BE2C (cell line): Measurements from ENCODE around the gene ZNF335.

ENCODE experiments used
- DNase-seq: peaks from one replicate; pipeline ENCODE4 v3.0.0-alpha.2; 2020
- H3K27me3 ChIP-seq: fragments of 250-450 bp; sonication (Bioruptor Pico); 2 replicates; pipeline ENCODE4 v1.5.1; 2020; ENCODE audit warnings: mild to moderate bottlenecking
- H3K36me3 ChIP-seq: fragments of 250-450 bp; sonication (Bioruptor Pico); 2 replicates; pipeline ENCODE4 v1.5.1; 2020; ENCODE audit warnings: mild to moderate bottlenecking
- H3K4me1 ChIP-seq: fragments of 250-450 bp; sonication (Bioruptor Pico); 2 replicates; pipeline ENCODE4 v1.5.1; 2020
- H3K4me3 ChIP-seq: 2 replicates; pipeline ENCODE4 v1.5.1; 2011; ENCODE audit warnings: low read depth, low read length
- H3K9me3 ChIP-seq: fragments of 250-450 bp; sonication (Bioruptor Pico); 2 replicates; pipeline ENCODE4 v1.5.1; 2020
- CTCF ChIP-seq: IDR thresholded peaks from 2 replicates; pipeline ENCODE4 v1.5.1; 2012; ENCODE audit warnings: mild to moderate bottlenecking, low read depth, low read length

Gene ZNF335

GRCh38 chr20:46014517-46015396, 42.8 kb upstream of the ZNF335 start:
- TF ChIP-seq CTCF: no peak
- Histone ChIP-seq H3K9me3 (no peaks in the 10 kb centered on the region; the same call in 1 of the 2 replicates), H3K27me3 (peaks cover 36% of the 10 kb centered on the region), H3K36me3 (no peaks in the 10 kb centered on the region), H3K4me3 (peak overlapping the region; percentile 14; the same call in 1 of the 2 replicates), H3K4me1 (no peaks in the 10 kb centered on the region)
- no peak for DNase-seq

- Histone ChIP-seq H3K4me1 (no peaks in the 10 kb centered on the region), H3K36me3 (no peaks in the 10 kb centered on the region), H3K4me3 (peak overlapping the region; percentile 32), H3K27me3 (peaks cover 44% of the 10 kb centered on the region), H3K9me3 (no peaks in the 10 kb centered on the region; the same call in 1 of the 2 replicates)
- DNase-seq: peak; percentile 74
- TF ChIP-seq CTCF: peak; percentile 63
Observed at GRCh38 chr20:46013829-46014516, 42.0 kb upstream of the ZNF335 start.

- Histone ChIP-seq H3K9me3 (no peaks in the 10 kb centered on the region; the same call in 1 of the 2 replicates), H3K36me3 (no peaks in the 10 kb centered on the region), H3K27me3 (peaks cover 50% of the 10 kb centered on the region), H3K4me3 (peak overlapping the region; percentile 32), H3K4me1 (no peaks in the 10 kb centered on the region)
- no peak for DNase-seq
- no peak for TF ChIP-seq CTCF
Observed at GRCh38 chr20:46013322-46013828, 41.4 kb upstream of the ZNF335 start.

GRCh38 chr20:46012921-46013320, 40.9 kb upstream of the ZNF335 start:
- Histone ChIP-seq H3K27me3 (peaks cover 54% of the 10 kb centered on the region), H3K36me3 (no peaks in the 10 kb centered on the region), H3K4me1 (no peaks in the 10 kb centered on the region), H3K4me3 (no peak overlapping the region), H3K9me3 (no peaks in the 10 kb centered on the region; the same call in 1 of the 2 replicates)
- TF ChIP-seq CTCF: no peak
- no peak for DNase-seq

- peak; percentile 99 for DNase-seq
- peak; percentile 80 for TF ChIP-seq CTCF
- H3K4me1 ChIP-seq: no peaks in the 10 kb centered on the region
- no peak overlapping the region for H3K4me3 ChIP-seq
- H3K36me3 ChIP-seq: no peaks in the 10 kb centered on the region
- peaks cover 64% of the 10 kb centered on the region for H3K27me3 ChIP-seq
- no peaks in the 10 kb centered on the region; the same call in 1 of the 2 replicates for H3K9me3 ChIP-seq
Observed at GRCh38 chr20:46011631-46012482, 39.9 kb upstream of the ZNF335 start.
